RWPE2 (cell line): Measurements from ENCODE around the gene EEIG1.

Source experiments
- ATAC-seq: fragments of 200-7000 bp; cut with Tn5 transposase; 3 replicates; pipeline ENCODE4 v1.9.1; 2021; ENCODE audit warnings: low read depth
- DNase-seq: peaks from one replicate; pipeline ENCODE4 v3.0.0-alpha.2; 2020; ENCODE audit warnings: low spot score
- H3K27ac ChIP-seq: fragments of 450-650 bp; 2 replicates; pipeline ENCODE4 v1.5.1; 2017; ENCODE audit warnings: mild to moderate bottlenecking; ENCODE audit not compliant: poor library complexity, severe bottlenecking
- H3K27me3 ChIP-seq: fragments of 250-450 bp; sonication (Bioruptor Pico); 2 replicates; pipeline ENCODE4 v1.5.1; 2021; ENCODE audit warnings: mild to moderate bottlenecking, moderate library complexity; ENCODE audit not compliant: insufficient read depth, poor library complexity, severe bottlenecking
- H3K36me3 ChIP-seq: fragments of 250-450 bp; sonication (Bioruptor Pico); 2 replicates; pipeline ENCODE4 v1.5.1; 2020; ENCODE audit warnings: low read depth, mild to moderate bottlenecking, moderate library complexity
- H3K4me1 ChIP-seq: fragments of 250-450 bp; sonication (Bioruptor Pico); 2 replicates; pipeline ENCODE4 v1.5.1; 2021; ENCODE audit warnings: mild to moderate bottlenecking, moderate library complexity; ENCODE audit not compliant: insufficient read depth, poor library complexity, severe bottlenecking
- H3K4me3 ChIP-seq: fragments of 250-450 bp; sonication (Bioruptor Pico); 2 replicates; pipeline ENCODE4 v1.5.1; 2021; ENCODE audit warnings: mild to moderate bottlenecking, moderate library complexity; ENCODE audit not compliant: severe bottlenecking
- H3K9me3 ChIP-seq: fragments of 250-450 bp; sonication (Bioruptor Pico); 2 replicates; pipeline ENCODE4 v1.5.1; 2021; ENCODE audit warnings: mild to moderate bottlenecking, moderate library complexity; ENCODE audit not compliant: severe bottlenecking
- CTCF ChIP-seq: fragments of 450-650 bp; IDR thresholded peaks from one replicate; pipeline ENCODE4 v1.5.1; 2017; ENCODE audit warnings: mild to moderate bottlenecking, moderate library complexity; ENCODE audit not compliant: poor library complexity, severe bottlenecking

The EEIG1 gene

GRCh38 chr9:127955294-127956015, 25.3 kb downstream of the EEIG1 start:
- no peak for DNase-seq
- TF ChIP-seq CTCF: peak; percentile 10
- H3K9me3 ChIP-seq: no peaks in the 10 kb centered on the region
- peaks cover 15% of the 10 kb centered on the region for H3K4me1 ChIP-seq
- H3K27ac ChIP-seq: no peak overlapping the region
- no peaks in the 10 kb centered on the region for H3K27me3 ChIP-seq
- H3K36me3 ChIP-seq: no peaks in the 10 kb centered on the region
- H3K4me3 ChIP-seq: no peak overlapping the region
- ATAC-seq: peak; percentile 91

DNA sequence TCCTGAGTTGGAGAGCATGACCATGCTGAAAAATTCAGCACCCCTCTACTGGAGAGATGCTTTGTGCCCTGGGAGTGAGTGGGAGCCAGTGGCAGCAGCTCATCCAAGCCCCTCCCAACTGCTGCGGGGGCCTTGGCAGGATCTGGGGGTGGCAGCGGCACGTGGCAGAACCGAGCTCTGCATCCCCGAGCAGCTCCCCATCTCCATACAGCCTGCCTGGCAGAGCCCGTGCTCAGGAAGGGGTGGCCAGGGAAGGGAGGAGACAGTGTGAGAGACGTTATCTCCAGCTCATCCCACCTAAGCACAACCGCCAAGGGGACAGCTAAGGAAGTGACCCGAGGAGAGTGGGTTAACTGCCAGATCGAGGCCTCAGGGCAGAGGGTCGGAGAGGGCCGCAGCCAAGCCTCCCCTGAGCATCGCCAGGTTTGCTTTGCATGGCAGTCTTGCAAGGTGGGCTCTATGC, 25.9 kb downstream of the EEIG1 start:
- Histone ChIP-seq H3K9me3 (no peaks in the 10 kb centered on the region), H3K27ac (no peak overlapping the region), H3K27me3 (no peaks in the 10 kb centered on the region), H3K4me1 (peaks cover 12% of the 10 kb centered on the region), H3K36me3 (no peaks in the 10 kb centered on the region), H3K4me3 (no peak overlapping the region)
- TF ChIP-seq CTCF: no peak
- DNase-seq (no peak), ATAC-seq (peak; percentile 6; the same call in 1 of the 3 replicates)

GRCh38 chr9:127953768-127954505, 26.9 kb downstream of the EEIG1 start:
- H3K4me1 ChIP-seq: peaks cover 12% of the 10 kb centered on the region
- H3K27ac ChIP-seq: no peak overlapping the region
- H3K36me3 ChIP-seq: no peaks in the 10 kb centered on the region
- H3K9me3 ChIP-seq: no peaks in the 10 kb centered on the region
- no peaks in the 10 kb centered on the region for H3K27me3 ChIP-seq
- DNase-seq (no peak), ATAC-seq (no peak)
- no peak overlapping the region for H3K4me3 ChIP-seq
- TF ChIP-seq CTCF: no peak

GRCh38 chr9:127953154-127953553, 27.6 kb downstream of the EEIG1 start:
- Histone ChIP-seq H3K9me3 (no peaks in the 10 kb centered on the region), H3K27me3 (no peaks in the 10 kb centered on the region), H3K4me1 (peaks cover 12% of the 10 kb centered on the region), H3K27ac (no peak overlapping the region), H3K4me3 (no peak overlapping the region), H3K36me3 (no peaks in the 10 kb centered on the region)
- TF ChIP-seq CTCF: no peak
- ATAC-seq (no peak), DNase-seq (no peak)
